Activated B cell treated with CpG ODN at 0.5 μM for 24 hours (primary cell): ENCODE data around the gene CCK. TPM values are rescaled to one million over a fixed set of nuclear protein-coding genes. Genes with fewer than 3 reads are reported as not detected.

Experiments used
- ATAC-seq: fragments of 200-7000 bp; cut with Tn5 transposase; one replicate; pipeline ENCODE4 v1.10.0; 2021; ENCODE audit warnings: low read depth, mild to moderate bottlenecking, moderate library complexity
- CTCF ChIA-PET: fragments of 350-600 bp; sonication (Branson Sonifier 250); formaldehyde crosslinking; loops from one replicate; lab custom pipeline; 2021; ENCODE audit warnings: antibody characterized with exemption; lab: Charles Lee
- POLR2A ChIA-PET: fragments of 350-600 bp; sonication (Branson Sonifier 250); formaldehyde crosslinking; loops from one replicate; lab custom pipeline; 2021; ENCODE audit warnings: antibody characterized with exemption; lab: Charles Lee
- DNase-seq: peaks from one replicate; pipeline ENCODE4 v3.0.0; 2022
- H3K27ac Mint-ChIP-seq: one replicate; pipeline ENCODE4 v1.8.0; 2020; ENCODE audit warnings: mixed read lengths
- H3K27me3 Mint-ChIP-seq: one replicate; pipeline ENCODE4 v1.8.0; 2021; ENCODE audit warnings: mixed read lengths
- H3K36me3 Mint-ChIP-seq: one replicate; pipeline ENCODE4 v1.8.0; 2021; ENCODE audit warnings: low read depth, mixed read lengths
- H3K4me1 Mint-ChIP-seq: one replicate; pipeline ENCODE4 v1.8.0; 2021; ENCODE audit warnings: mixed read lengths
- H3K4me3 Mint-ChIP-seq: one replicate; pipeline ENCODE4 v1.8.0; 2020; ENCODE audit warnings: mild to moderate bottlenecking, mixed read lengths
- H3K9me3 Mint-ChIP-seq: one replicate; pipeline ENCODE4 v1.8.0; 2020; ENCODE audit warnings: mixed read lengths
- CTCF ChIP-seq: fragments of 200-600 bp; IDR thresholded peaks from one replicate; pipeline ENCODE4 v1.8.0; 2022; ENCODE audit warnings: antibody characterized with exemption, mild to moderate bottlenecking
- intact Hi-C: fragments of 100-400 bp; cut with micrococcal nuclease; formaldehyde crosslinking; loops from one replicate; pipeline ENCODE4 v1.15.1; 2024
- total RNA-seq: library from RNA; stranded (reverse); gene quantifications from 2 replicates; pipeline ENCODE4 v1.2.3, GENCODE V29; 2022

CCK gene
- total RNA-seq, 1 donor from 2014 or later: not detected

- Mint-ChIP-seq H3K36me3 (no peaks in the 10 kb centered on the region), H3K27me3 (peaks cover 53% of the 10 kb centered on the region), H3K4me3 (no peak overlapping the region), H3K4me1 (no peaks in the 10 kb centered on the region), H3K27ac (no peak overlapping the region), H3K9me3 (peaks cover 15% of the 10 kb centered on the region)
- ChIA-PET POLR2A (no interaction called here), CTCF (no interaction called here)
- DNase-seq (no peak), ATAC-seq (no peak)
- no peak for TF ChIP-seq CTCF
- intact Hi-C loops: no loop called here
These were observed 4.6 kb upstream of the CCK start for GRCh38 chr3:42270561-42270960.

DNA sequence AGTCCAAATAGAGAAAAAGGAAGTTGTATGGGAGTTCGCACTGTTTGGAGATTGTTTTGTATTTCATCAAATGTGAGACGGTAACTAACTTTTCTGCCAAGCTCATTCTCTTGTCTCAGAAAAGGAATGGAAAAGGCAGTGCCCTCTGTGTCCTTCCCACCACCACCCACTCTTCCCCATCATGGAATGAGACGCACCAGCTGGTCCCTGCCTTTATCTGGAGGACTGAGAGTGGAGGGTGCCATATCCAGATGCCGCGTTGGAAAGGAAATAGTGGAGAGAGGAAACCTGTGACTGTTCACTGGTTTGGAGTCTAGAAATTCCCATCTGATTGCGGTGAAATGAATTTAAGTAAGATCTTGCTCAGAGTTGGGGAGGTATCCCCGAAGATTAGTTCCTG lies 3.7 kb upstream of the CCK start:
- H3K27ac Mint-ChIP-seq: no peak overlapping the region
- no peak for DNase-seq
- no peak for TF ChIP-seq CTCF
- intact Hi-C loops: no loop called here
- H3K36me3 Mint-ChIP-seq: no peaks in the 10 kb centered on the region
- ATAC-seq: no peak
- H3K4me3 Mint-ChIP-seq: no peak overlapping the region
- peaks cover under 1% of the 10 kb centered on the region for H3K4me1 Mint-ChIP-seq
- H3K27me3 Mint-ChIP-seq: peaks cover 56% of the 10 kb centered on the region
- CTCF ChIA-PET: no interaction called here
- POLR2A ChIA-PET: no interaction called here
- peaks cover 12% of the 10 kb centered on the region for H3K9me3 Mint-ChIP-seq

- H3K4me3 Mint-ChIP-seq: no peak overlapping the region
- H3K27ac Mint-ChIP-seq: no peak overlapping the region
- H3K9me3 Mint-ChIP-seq: peaks cover 12% of the 10 kb centered on the region
- H3K4me1 Mint-ChIP-seq: peaks cover 10% of the 10 kb centered on the region
- ChIA-PET CTCF (no interaction called here), POLR2A (no interaction called here)
- TF ChIP-seq CTCF: no peak
- DNase-seq (no peak), ATAC-seq (no peak)
- intact Hi-C loops: no loop called here
- no peaks in the 10 kb centered on the region for H3K36me3 Mint-ChIP-seq
- H3K27me3 Mint-ChIP-seq: peaks cover 64% of the 10 kb centered on the region
These were observed 1.9 kb upstream of the CCK start for GRCh38 chr3:42267878-42268277.

DNA sequence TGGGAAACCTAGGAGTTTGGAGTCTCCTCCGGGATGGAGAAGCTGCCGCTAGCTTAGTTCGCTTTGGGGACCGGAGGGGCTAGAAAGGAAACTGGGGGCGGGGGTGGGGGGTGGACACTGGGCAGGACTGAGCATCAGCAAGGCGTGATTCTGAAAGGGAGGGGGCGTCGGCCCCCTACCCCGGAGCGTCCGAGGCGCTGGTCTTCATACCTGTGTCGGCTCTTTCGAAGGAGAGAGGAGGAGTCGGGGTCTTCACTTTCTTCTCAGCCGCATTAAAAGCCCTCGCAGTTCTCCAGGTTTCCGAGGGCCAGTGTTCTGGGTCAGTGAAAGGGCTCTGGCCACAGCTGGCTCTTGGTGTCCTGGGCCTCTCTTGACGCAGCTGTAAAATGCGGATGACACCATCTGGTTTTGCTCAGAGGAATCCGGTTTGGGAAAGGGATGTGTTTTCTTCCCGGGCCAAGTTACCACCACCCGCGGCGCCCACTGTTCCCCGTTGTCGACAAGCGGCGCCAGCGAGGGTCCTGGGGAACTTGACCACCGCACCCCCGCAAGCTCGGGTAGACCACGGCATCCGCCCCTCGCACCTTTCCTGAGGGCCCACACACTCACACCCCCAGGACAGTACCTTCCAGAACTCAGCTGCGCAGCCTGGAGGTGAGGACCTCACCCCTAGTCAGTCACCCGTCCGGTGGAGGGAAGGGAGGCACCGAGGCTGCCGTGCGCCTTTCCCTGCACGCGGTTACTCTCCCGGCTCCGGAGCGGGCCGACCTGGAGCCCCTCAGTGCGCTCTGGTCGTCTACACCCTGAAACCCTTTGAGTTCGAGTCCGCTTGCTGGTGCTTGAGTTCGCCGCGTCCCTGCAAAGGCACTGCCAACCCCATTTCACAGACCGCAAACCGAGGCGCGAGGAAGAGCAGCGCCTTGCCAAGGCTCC lies 660 bp downstream of the CCK start:
- ChIA-PET POLR2A (no interaction called here), CTCF (no interaction called here)

More for the DNA sequence above, 660 bp downstream of the CCK start:
- Mint-ChIP-seq H3K36me3 (no peaks in the 10 kb centered on the region), H3K27me3 (peaks cover 64% of the 10 kb centered on the region), H3K9me3 (no peaks in the 10 kb centered on the region), H3K4me3 (no peak overlapping the region), H3K4me1 (peaks cover 10% of the 10 kb centered on the region), H3K27ac (no peak overlapping the region)
- DNase-seq: no peak
- no peak for TF ChIP-seq CTCF
- intact Hi-C loops: no loop called here
- no peak for ATAC-seq
